Prostate gland (tissue), 2 donors: ENCODE measurements around the gene NFATC4. TPM values are rescaled to one million over a fixed set of nuclear protein-coding genes. Genes with fewer than 3 reads are reported as not detected.
"Not testable (repeated sequence)": the region's sequence is repeated elsewhere in the genome, so short reads cannot be mapped to it uniquely, and the experiment has no call there.

Experiments used
- DNase-seq: peaks from one replicate; pipeline ENCODE4 v3.0.0-alpha.2; 2019; ENCODE audit warnings: low spot score
- H3K27ac ChIP-seq, 2 donors: fragments of 200-600 bp; sonication (generic); 2 replicates each; pipeline ENCODE4 v1.5.1; 2017 to 2019
- H3K27me3 ChIP-seq: fragments of 200-600 bp; sonication (generic); replicated peaks from 2 replicates; pipeline ENCODE4 v1.5.1; 2019; ENCODE audit not compliant: insufficient read depth
- H3K36me3 ChIP-seq, 2 donors: fragments of 200-600 bp; sonication (generic); 1 replicate in 1 of 2; 2 replicates in 1 of 2; pipeline versions ENCODE4 v1.5.1 to v1.8.1; 2017 to 2019
- H3K4me1 ChIP-seq: fragments of 200-600 bp; sonication (generic); replicated peaks from 2 replicates; pipeline ENCODE4 v1.5.1; 2019
- H3K4me3 ChIP-seq, 2 donors: fragments of 200-600 bp; sonication (generic); 2 replicates each; pipeline ENCODE4 v1.5.1; 2017 to 2019
- H3K9me3 ChIP-seq: fragments of 200-600 bp; sonication (generic); 2 replicates; pipeline ENCODE4 v1.5.1; 2017
- POLR2A ChIP-seq: fragments of 450-650 bp; IDR thresholded peaks from one replicate; pipeline ENCODE4 v1.6.1; 2016; ENCODE audit warnings: antibody characterized with exemption, mild to moderate bottlenecking
- POLR2AphosphoS5 ChIP-seq: sonication (generic); formaldehyde crosslinking; IDR thresholded peaks from one replicate; pipeline ENCODE4 v1.6.1; 2017; ENCODE audit warnings: antibody characterized with exemption
- WGBS: methylation state at CpG from one replicate; pipeline ENCODE4 v1.1.5; 2018; 5-methylcytosine and 5-hydroxymethylcytosine counted together
- intact Hi-C: fragments of 100-400 bp; cut with DNase I; formaldehyde crosslinking; loops from one replicate; pipeline ENCODE4 v1.14.2; 2022
- total RNA-seq, 2 donors: library from RNA; depleted of rRNA; stranded (reverse); fragments of >200 nt; gene quantifications; one replicate each; pipeline ENCODE4 v1.1.0, GENCODE V29; 2016
- TF ChIP-seq, protein P1 (sequence below), 4 experiments: fragments of 200-600 bp in 2 of 4; fragments of 450-650 bp in 2 of 4; sonication (generic) in 2 of 4; IDR thresholded peaks; 1 replicate in 3 of 4; 2 replicates in 1 of 4; pipeline ENCODE4 v1.5.1; 2016 to 2019; ENCODE audit warnings: antibody characterized with exemption in 4 of 4, mild to moderate bottlenecking in 2 of 4, moderate library complexity in 2 of 4

The NFATC4 gene
- total RNA-seq, 2 donors from 2014 or later: 6.3 to 41.1 TPM

DNA sequence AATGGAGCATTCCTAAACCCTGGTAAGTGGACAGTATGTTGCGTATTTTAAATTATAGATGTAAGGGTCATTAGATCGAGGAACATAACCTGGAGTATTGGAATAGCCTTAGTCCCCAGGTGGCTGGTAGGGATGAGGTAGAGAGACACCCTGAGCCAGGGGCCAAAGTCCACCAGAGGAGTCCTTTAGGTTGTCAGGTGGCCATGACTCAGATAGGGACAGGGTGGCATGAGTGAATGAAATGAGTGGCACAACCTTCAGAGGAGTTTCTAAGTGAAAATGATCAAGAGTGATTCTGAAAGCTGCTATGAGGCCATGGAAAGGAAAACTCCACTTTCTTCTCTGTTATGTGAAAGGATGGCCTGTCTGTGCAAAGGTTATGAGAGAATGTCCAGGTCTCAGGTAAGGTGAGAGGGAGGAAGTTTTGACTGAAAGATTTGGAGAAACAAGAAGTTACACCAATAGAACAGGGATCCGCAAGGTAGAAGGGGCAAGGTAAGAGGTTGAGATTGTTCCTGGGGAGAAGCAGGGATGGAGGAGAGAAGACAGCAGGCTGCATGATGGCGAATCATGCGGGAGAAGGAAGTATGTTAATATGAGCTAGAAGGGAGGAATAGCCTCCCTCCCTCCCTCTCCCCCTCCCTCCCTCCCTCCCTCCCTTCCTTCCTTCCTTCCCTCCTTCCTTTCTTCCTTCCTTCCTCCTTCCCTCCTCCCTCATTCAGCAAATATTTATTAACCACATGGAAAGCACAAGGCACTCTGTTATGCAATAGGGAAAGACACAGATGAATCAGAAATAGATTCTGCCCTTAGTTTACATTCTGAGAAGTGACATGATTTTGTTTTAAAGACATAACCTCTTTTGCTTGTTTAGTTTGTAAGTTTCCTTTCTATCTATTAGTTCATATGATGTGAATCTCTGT is 14.2 kb upstream of the NFATC4 start:
- Histone ChIP-seq H3K9me3 (no peaks in the 10 kb centered on the region), H3K36me3 (no peaks in the 10 kb centered on the region), H3K4me1 (no peaks in the 10 kb centered on the region), H3K4me3 (no peak overlapping the region), H3K27ac (no peak overlapping the region), H3K27me3 (no peaks in the 10 kb centered on the region)
- intact Hi-C loops: no loop called here
- DNase-seq: no peak
- 76% methylated on average over 5 of the region's 5 CpGs for WGBS
- TF ChIP-seq POLR2AphosphoS5 (no peak), POLR2A (no peak)
- TF ChIP-seq, protein P1, sequence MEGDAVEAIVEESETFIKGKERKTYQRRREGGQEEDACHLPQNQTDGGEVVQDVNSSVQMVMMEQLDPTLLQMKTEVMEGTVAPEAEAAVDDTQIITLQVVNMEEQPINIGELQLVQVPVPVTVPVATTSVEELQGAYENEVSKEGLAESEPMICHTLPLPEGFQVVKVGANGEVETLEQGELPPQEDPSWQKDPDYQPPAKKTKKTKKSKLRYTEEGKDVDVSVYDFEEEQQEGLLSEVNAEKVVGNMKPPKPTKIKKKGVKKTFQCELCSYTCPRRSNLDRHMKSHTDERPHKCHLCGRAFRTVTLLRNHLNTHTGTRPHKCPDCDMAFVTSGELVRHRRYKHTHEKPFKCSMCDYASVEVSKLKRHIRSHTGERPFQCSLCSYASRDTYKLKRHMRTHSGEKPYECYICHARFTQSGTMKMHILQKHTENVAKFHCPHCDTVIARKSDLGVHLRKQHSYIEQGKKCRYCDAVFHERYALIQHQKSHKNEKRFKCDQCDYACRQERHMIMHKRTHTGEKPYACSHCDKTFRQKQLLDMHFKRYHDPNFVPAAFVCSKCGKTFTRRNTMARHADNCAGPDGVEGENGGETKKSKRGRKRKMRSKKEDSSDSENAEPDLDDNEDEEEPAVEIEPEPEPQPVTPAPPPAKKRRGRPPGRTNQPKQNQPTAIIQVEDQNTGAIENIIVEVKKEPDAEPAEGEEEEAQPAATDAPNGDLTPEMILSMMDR (IDR thresholded peaks at IDR 0.05): no peak

DNA sequence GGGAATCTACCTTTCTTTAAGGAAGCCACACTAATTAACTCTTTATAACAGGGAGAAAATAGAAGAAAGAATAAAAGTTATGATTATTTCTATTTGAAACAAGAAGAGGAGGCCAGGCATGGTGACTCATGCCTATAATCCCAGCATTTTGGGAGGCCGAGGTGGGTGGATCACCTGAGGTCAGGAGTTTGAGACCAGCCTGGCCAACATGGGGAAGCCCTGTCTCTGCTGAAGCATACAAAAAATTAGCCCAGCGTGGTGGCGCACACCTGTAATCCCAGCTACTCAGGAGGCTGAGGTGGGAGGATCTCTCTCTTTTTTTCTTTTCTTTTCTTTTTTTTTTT is 13.5 kb upstream of the NFATC4 start:
- intact Hi-C loops, H3K27me3 ChIP-seq, H3K4me1 ChIP-seq, H3K27ac ChIP-seq, H3K9me3 ChIP-seq, H3K4me3 ChIP-seq, DNase-seq, H3K36me3 ChIP-seq: not testable (repeated sequence)
- 86% methylated on average over 3 of the region's 3 CpGs for WGBS

DNA sequence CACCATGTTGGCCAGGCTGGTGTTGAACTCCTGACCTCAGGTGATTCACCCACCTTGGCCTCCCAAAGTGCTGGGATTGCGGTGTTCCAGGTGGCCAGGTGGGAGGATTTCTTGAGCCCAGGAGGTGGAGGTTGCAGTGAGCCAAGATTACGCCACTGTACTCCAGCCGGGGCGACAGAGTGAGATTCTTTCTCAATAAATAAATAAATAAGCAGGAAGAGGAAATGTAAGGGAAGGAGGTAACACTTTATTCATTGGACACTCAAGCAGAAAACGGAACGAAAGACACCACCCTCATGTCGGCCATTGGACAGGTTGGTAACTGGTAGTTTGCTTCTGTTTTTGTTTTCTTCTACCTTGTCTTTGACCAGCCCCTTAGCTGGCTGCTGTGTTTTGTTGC is 13.0 kb upstream of the NFATC4 start:
- Histone ChIP-seq H3K27ac (no peak overlapping the region), H3K9me3 (no peaks in the 10 kb centered on the region), H3K4me1 (no peaks in the 10 kb centered on the region), H3K36me3 (no peaks in the 10 kb centered on the region), H3K27me3 (no peaks in the 10 kb centered on the region), H3K4me3 (no peak overlapping the region)
- WGBS: 92% methylated on average over 7 of the region's 7 CpGs
- intact Hi-C loops: no loop called here
- TF ChIP-seq, protein P1 (IDR thresholded peaks at IDR 0.05): no peak
- TF ChIP-seq POLR2A (no peak), POLR2AphosphoS5 (no peak)
- no peak for DNase-seq

DNA sequence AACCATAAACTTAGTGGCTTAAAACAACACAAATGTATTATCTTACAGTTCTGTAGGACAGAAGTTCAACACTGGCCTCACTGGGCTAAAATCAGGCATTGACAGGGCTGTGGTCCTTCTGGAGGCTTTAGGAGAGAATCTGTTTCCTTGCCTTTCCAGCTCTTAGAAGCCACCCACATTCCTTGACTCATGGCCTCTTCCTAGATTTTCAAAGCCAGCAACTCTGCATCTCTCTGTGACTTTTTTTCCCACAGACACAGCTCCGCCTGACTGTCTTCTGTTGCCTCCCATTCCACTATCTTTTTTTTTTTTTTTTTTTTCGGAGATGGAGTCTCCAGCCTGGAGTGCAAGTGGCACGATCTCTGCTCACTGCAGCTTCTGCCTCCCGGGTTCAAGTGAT is 11.8 kb upstream of the NFATC4 start:
- Histone ChIP-seq H3K9me3 (no peaks in the 10 kb centered on the region), H3K27ac (no peak overlapping the region), H3K27me3 (no peaks in the 10 kb centered on the region), H3K4me3 (no peak overlapping the region), H3K4me1 (no peaks in the 10 kb centered on the region), H3K36me3 (no peaks in the 10 kb centered on the region)
- intact Hi-C loops: no loop called here
- TF ChIP-seq POLR2AphosphoS5: no peak
- no peak for TF ChIP-seq POLR2A
- TF ChIP-seq, protein P1 (IDR thresholded peaks at IDR 0.05): no peak
- DNase-seq: no peak
- WGBS: 80% methylated on average over 4 of the region's 4 CpGs

DNA sequence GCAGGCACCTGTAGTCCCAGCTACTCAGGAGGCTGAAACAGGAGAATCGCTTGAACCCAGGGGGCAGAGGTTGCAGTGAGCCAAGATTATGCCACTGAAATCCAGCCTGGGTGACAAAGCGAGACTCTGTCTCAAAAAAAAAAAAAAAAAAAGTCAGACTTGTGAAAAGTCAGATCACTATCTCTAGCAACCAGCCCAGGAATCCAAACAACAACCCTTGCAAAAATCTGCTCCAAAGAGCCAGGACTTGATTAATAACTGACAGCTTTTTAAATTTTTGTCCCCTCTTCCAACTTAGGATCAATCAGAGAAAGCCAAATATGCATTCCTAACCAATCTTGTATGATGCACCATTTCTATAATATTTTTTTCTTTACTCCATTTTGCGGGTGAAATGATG is 7.7 kb upstream of the NFATC4 start:
- H3K4me3 ChIP-seq: no peak overlapping the region
- WGBS: 87% methylated on average over 3 of the region's 3 CpGs
- no peaks in the 10 kb centered on the region for H3K9me3 ChIP-seq
- TF ChIP-seq POLR2A (no peak), POLR2AphosphoS5 (no peak)
- TF ChIP-seq, protein P1 (IDR thresholded peaks at IDR 0.05): no peak
- no peaks in the 10 kb centered on the region for H3K4me1 ChIP-seq
- H3K36me3 ChIP-seq: no peaks in the 10 kb centered on the region
- no peaks in the 10 kb centered on the region for H3K27me3 ChIP-seq
- H3K27ac ChIP-seq: no peak overlapping the region
- intact Hi-C loops: no loop called here
- no peak for DNase-seq
